ENCODE measurements around the gene OR2T5. TPM values are rescaled to one million over a fixed set of nuclear protein-coding genes. Genes with fewer than 3 reads are reported as not detected.

OR2T5 gene, protein sequence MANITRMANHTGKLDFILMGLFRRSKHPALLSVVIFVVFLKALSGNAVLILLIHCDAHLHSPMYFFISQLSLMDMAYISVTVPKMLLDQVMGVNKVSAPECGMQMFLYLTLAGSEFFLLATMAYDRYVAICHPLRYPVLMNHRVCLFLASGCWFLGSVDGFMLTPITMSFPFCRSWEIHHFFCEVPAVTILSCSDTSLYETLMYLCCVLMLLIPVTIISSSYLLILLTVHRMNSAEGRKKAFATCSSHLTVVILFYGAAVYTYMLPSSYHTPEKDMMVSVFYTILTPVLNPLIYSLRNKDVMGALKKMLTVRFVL
- total RNA-seq = not detected in 2 replicates

DNA sequence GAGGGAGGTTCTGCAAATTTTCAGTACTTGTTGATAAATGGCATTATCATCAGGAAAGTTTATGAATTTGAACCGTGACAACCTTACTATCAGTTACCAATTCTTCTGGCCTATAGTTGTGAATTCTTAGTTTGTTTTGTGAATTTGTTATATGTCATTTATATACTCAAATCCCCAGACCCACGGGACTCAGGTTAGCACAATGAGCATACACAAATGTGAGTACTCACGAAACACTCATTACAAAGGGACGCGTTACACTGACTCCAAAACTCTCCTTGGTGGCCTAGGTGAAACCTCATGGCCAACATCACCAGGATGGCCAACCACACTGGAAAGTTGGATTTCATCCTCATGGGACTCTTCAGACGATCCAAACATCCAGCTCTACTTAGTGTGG is at the start of gene OR2T5:
Gene OR2T5, plus strand, starts transcription at position 301 of the 400 bp plus-strand sequence. Its CDS starts 0 bp downstream, at position 301.

GRCh38 chr1:248445399-248445798 is 43.0 kb upstream of the OR2T5 start, which contains the start of gene OR2T2:
Gene OR2T2 (plus strand): TSS chr1:248445637. CDS start chr1:248452798, 7,161 bp downstream.

GRCh38 chr1:248473051-248473450 is 15.3 kb upstream of the OR2T5 start, which contains the start of gene OR2T3:
Gene OR2T3 (plus strand): TSS chr1:248473351. CDS start chr1:248473351, 0 bp downstream.

GRCh38 chr1:248507773-248508172 is 19.4 kb downstream of the OR2T5 start, which contains the start of gene OR2G6:
Gene OR2G6 (plus strand): TSS chr1:248508073. CDS start chr1:248521647, 13,574 bp downstream.

Other genes starting within 250 kb of the OR2T5 start
- not detected in 2 replicates for gene OR2T33, start 210.6 kb upstream of the OR2T5 start, total RNA-seq
- gene OR2T12, start 185.2 kb upstream of the OR2T5 start, total RNA-seq = not detected in 2 replicates
- gene OR2M7, start 164.0 kb upstream of the OR2T5 start, total RNA-seq = not detected in 2 replicates
- gene OR14C36, start 139.8 kb upstream of the OR2T5 start, total RNA-seq = not detected in 2 replicates
- not detected in 2 replicates for gene OR2T4, start 126.9 kb upstream of the OR2T5 start, total RNA-seq
- not detected in 2 replicates for gene OR2T6, start 112.8 kb upstream of the OR2T5 start, total RNA-seq
- not detected in 2 replicates for gene OR2T1, start 85.5 kb upstream of the OR2T5 start, total RNA-seq
- gene OR2T2, start 43.0 kb upstream of the OR2T5 start, total RNA-seq = not detected in 2 replicates
- gene OR2T3, start 15.2 kb upstream of the OR2T5 start, total RNA-seq = not detected in 2 replicates
- gene OR2G6, start 19.5 kb downstream of the OR2T5 start, total RNA-seq = not detected in 2 replicates
- gene OR2T29, start 74.2 kb downstream of the OR2T5 start, total RNA-seq = not detected in 2 replicates
- not detected in 2 replicates for gene OR2T34, start 86.2 kb downstream of the OR2T5 start, total RNA-seq
- gene OR2T10, start 109.1 kb downstream of the OR2T5 start, total RNA-seq = not detected in 2 replicates
- gene OR2T11, start 146.5 kb downstream of the OR2T5 start, total RNA-seq = not detected in 2 replicates
- gene OR2T35, start 156.7 kb downstream of the OR2T5 start, total RNA-seq = not detected in 2 replicates
- gene OR2T27, start 166.9 kb downstream of the OR2T5 start, total RNA-seq = not detected in 2 replicates
- gene OR14I1, start 214.2 kb downstream of the OR2T5 start, total RNA-seq = not detected in 2 replicates